ELR (cell line): ENCODE data around the gene SLC6A5.
A peak's percentile ranks its signal among the peaks of the same experiment; 100 is the strongest.

Experiments
- DNase-seq: peaks from one replicate; pipeline ENCODE4 v3.0.0-alpha.2; 2015; ENCODE audit warnings: low read depth

SLC6A5 gene

GRCh38 chr11:20669820-20670684, 70.6 kb downstream of the SLC6A5 start:
- no peak for DNase-seq

GRCh38 chr11:20670932-20671403, 71.6 kb downstream of the SLC6A5 start:
- DNase-seq: no peak

- DNase-seq: peak; percentile 5
Observed at GRCh38 chr11:20671856-20672546, 72.6 kb downstream of the SLC6A5 start.

GRCh38 chr11:20672575-20672974, 73.2 kb downstream of the SLC6A5 start:
- peak; percentile 3 for DNase-seq

GRCh38 chr11:20676658-20677057, 77.2 kb downstream of the SLC6A5 start:
- DNase-seq: no peak

- no peak for DNase-seq
Observed at GRCh38 chr11:20688761-20689160, 89.4 kb downstream of the SLC6A5 start.

GRCh38 chr11:20707876-20708275, 108.5 kb downstream of the SLC6A5 start:
- no peak for DNase-seq
